PC-3 (cell line): Measurements from ENCODE around the gene BTN1A1. TPM values are rescaled to one million over a fixed set of nuclear protein-coding genes. Genes with fewer than 3 reads are reported as not detected.

Experiments
- ATAC-seq: fragments of 200-7000 bp; cut with Tn5 transposase; 2 replicates; pipeline ENCODE4 v1.9.1; 2020; ENCODE audit warnings: mild to moderate bottlenecking, moderate library complexity
- BruUV-seq: library from RNA; stranded (reverse); fragments of 400-500 nt; replicated peaks from 2 replicates; lab custom pipeline; 2021; lab: Mats Ljungman, UMichigan
- CTCF ChIA-PET: fragments of 300-600 bp; sonication (Branson Sonifier 250); formaldehyde crosslinking; loops from one replicate; lab custom pipeline; 2022; ENCODE audit warnings: antibody characterized with exemption; lab: Charles Lee
- POLR2A ChIA-PET: fragments of 300-600 bp; sonication (Branson Sonifier 250); formaldehyde crosslinking; loops from one replicate; lab custom pipeline; 2022; ENCODE audit warnings: antibody characterized with exemption; ENCODE audit not compliant: unreplicated experiment; lab: Charles Lee
- DNase-seq: peaks from one replicate; pipeline ENCODE4 v3.0.0-alpha.2; 2015
- H2AFZ ChIP-seq: fragments of 300-600 bp; sonication (generic); 2 replicates; pipeline ENCODE4 v1.6.0; 2016; ENCODE audit warnings: antibody characterized with exemption, low read length
- H3F3A ChIP-seq: fragments of 300-600 bp; sonication (generic); one replicate; pipeline ENCODE4 v1.6.0; 2017; ENCODE audit warnings: antibody characterized with exemption, low read length, control low read depth, mild to moderate bottlenecking; ENCODE audit not compliant: unreplicated experiment
- H3K27ac ChIP-seq: fragments of 300-600 bp; sonication (generic); 2 replicates; pipeline ENCODE4 v1.5.1; 2016; ENCODE audit warnings: mild to moderate bottlenecking, low read length
- H3K27me3 ChIP-seq: fragments of 300-600 bp; sonication (generic); 2 replicates; pipeline ENCODE4 v1.6.1; 2016; ENCODE audit warnings: low read length, mixed read lengths
- H3K36me3 ChIP-seq: fragments of 300-600 bp; sonication (generic); 2 replicates; pipeline ENCODE4 v1.6.1; 2016; ENCODE audit warnings: low read depth, mixed run types, low read length, mixed read lengths
- H3K4me1 ChIP-seq: fragments of 300-600 bp; sonication (generic); 2 replicates; pipeline ENCODE4 v1.5.1; 2016; ENCODE audit warnings: low read length; ENCODE audit not compliant: insufficient read depth
- H3K4me2 ChIP-seq: fragments of 300-600 bp; sonication (generic); 2 replicates; pipeline ENCODE4 v1.6.0; 2016; ENCODE audit warnings: low read length
- H3K4me3 ChIP-seq: fragments of 300-600 bp; sonication (generic); 2 replicates; pipeline ENCODE4 v1.5.1; 2016; ENCODE audit warnings: mild to moderate bottlenecking, low read length, mixed read lengths
- H3K79me2 ChIP-seq: fragments of 300-600 bp; sonication (generic); 2 replicates; pipeline ENCODE4 v1.6.1; 2017; ENCODE audit warnings: low read length, mixed read lengths
- H3K9ac ChIP-seq: fragments of 300-600 bp; sonication (generic); 2 replicates; pipeline ENCODE4 v1.6.0; 2016; ENCODE audit warnings: mild to moderate bottlenecking, low read length
- H3K9me2 ChIP-seq: fragments of 300-600 bp; sonication (generic); replicated peaks from 2 replicates; pipeline ENCODE4 v1.6.1; 2016; ENCODE audit warnings: mixed run types, low read length, mixed read lengths
- H3K9me3 ChIP-seq: fragments of 300-600 bp; sonication (generic); 2 replicates; pipeline ENCODE4 v1.6.1; 2016; ENCODE audit warnings: low read length, mixed read lengths
- H4K20me1 ChIP-seq: fragments of 300-600 bp; sonication (generic); 2 replicates; pipeline ENCODE4 v1.6.1; 2016; ENCODE audit warnings: low read length, mixed read lengths
- CTCF ChIP-seq: fragments of 300-600 bp; sonication (generic); conservative IDR thresholded peaks from 2 replicates; pipeline ENCODE4 v1.5.1; 2017; ENCODE audit warnings: antibody characterized with exemption, low read depth, mild to moderate bottlenecking, low read length
- EZH2 ChIP-seq: fragments of 300-600 bp; sonication (generic); IDR thresholded peaks from one replicate; pipeline ENCODE4 v1.6.1; 2017; ENCODE audit warnings: antibody characterized with exemption, mild to moderate bottlenecking, low read length; ENCODE audit not compliant: unreplicated experiment
- EZH2phosphoT487 ChIP-seq: fragments of 300-600 bp; sonication (generic); IDR thresholded peaks from 2 replicates; pipeline ENCODE4 v1.6.1; 2018; ENCODE audit warnings: mild to moderate bottlenecking, antibody characterized with exemption, low read length, borderline replicate concordance
- intact Hi-C: fragments of 100-400 bp; cut with micrococcal nuclease; formaldehyde crosslinking; loops from 2 replicates; pipeline ENCODE4 v1.9.0; 2023
- total RNA-seq: library from RNA; depleted of rRNA; stranded (reverse); fragments of >200 nt; gene quantifications from 2 replicates; pipeline ENCODE4 v1.2.3, GENCODE V29; 2014

Gene BTN1A1
- total RNA-seq, 1 experiment from 2014 or later: not detected

- ATAC-seq: no peak
- H3K9me2 ChIP-seq: no peaks in the 10 kb centered on the region
- intact Hi-C loops: no loop called here
- no peaks in the 10 kb centered on the region for H3K9me3 ChIP-seq
- no peak overlapping the region for H3K4me2 ChIP-seq
- TF ChIP-seq EZH2phosphoT487: no peak
- no peak for TF ChIP-seq CTCF
- TF ChIP-seq EZH2: no peak
- H3F3A ChIP-seq: no peaks in the 10 kb centered on the region
- ChIA-PET CTCF (no interaction called here), POLR2A (no interaction called here)
- BruUV-seq: no TSS peak
- H2AFZ ChIP-seq: no peak overlapping the region
- no peak overlapping the region for H3K9ac ChIP-seq
- H3K36me3 ChIP-seq: peaks cover 62% of the 10 kb centered on the region
- no peak for DNase-seq
- H3K27ac ChIP-seq: no peak overlapping the region
- no peaks in the 10 kb centered on the region for H3K27me3 ChIP-seq
- H4K20me1 ChIP-seq: no peaks in the 10 kb centered on the region
- peaks cover 13% of the 10 kb centered on the region for H3K4me1 ChIP-seq
- peaks cover 28% of the 10 kb centered on the region for H3K79me2 ChIP-seq
- H3K4me3 ChIP-seq: no peak overlapping the region
These were observed 36.1 kb upstream of the BTN1A1 start for GRCh38 chr6:26464014-26464413.

- peaks cover 59% of the 10 kb centered on the region for H3K36me3 ChIP-seq
These were observed 35.5 kb upstream of the BTN1A1 start for GRCh38 chr6:26464416-26465131.

More at GRCh38 chr6:26464416-26465131, 35.5 kb upstream of the BTN1A1 start:
- ChIA-PET POLR2A (no interaction called here), CTCF (no interaction called here)
- DNase-seq: no peak
- Histone ChIP-seq H3K79me2 (peaks cover 23% of the 10 kb centered on the region), H3K27ac (no peak overlapping the region), H3K4me1 (peaks cover 8% of the 10 kb centered on the region; the same call in 1 of the 2 replicates), H2AFZ (no peak overlapping the region), H3K9ac (no peak overlapping the region), H3K9me3 (no peaks in the 10 kb centered on the region), H3K27me3 (no peaks in the 10 kb centered on the region), H3K4me2 (no peak overlapping the region), H4K20me1 (no peaks in the 10 kb centered on the region), H3F3A (no peaks in the 10 kb centered on the region), H3K4me3 (no peak overlapping the region), H3K9me2 (no peaks in the 10 kb centered on the region)
- no peak for ATAC-seq
- intact Hi-C loops: no loop called here
- TF ChIP-seq EZH2phosphoT487 (no peak), EZH2 (no peak), CTCF (no peak)
- BruUV-seq: no TSS peak
